LNCAP (cell line): ENCODE data around the gene ARHGAP4.

Experiments used
- TF ChIP-seq, protein P1 (sequence below): fragments of 450-650 bp; IDR thresholded peaks from 2 replicates; pipeline ENCODE4 v1.5.1; 2017; ENCODE audit warnings: mild to moderate bottlenecking

ARHGAP4 gene

GRCh38 chrX:153926858-153927671 is 1.0 kb upstream of the ARHGAP4 start:
- TF ChIP-seq, protein P1, sequence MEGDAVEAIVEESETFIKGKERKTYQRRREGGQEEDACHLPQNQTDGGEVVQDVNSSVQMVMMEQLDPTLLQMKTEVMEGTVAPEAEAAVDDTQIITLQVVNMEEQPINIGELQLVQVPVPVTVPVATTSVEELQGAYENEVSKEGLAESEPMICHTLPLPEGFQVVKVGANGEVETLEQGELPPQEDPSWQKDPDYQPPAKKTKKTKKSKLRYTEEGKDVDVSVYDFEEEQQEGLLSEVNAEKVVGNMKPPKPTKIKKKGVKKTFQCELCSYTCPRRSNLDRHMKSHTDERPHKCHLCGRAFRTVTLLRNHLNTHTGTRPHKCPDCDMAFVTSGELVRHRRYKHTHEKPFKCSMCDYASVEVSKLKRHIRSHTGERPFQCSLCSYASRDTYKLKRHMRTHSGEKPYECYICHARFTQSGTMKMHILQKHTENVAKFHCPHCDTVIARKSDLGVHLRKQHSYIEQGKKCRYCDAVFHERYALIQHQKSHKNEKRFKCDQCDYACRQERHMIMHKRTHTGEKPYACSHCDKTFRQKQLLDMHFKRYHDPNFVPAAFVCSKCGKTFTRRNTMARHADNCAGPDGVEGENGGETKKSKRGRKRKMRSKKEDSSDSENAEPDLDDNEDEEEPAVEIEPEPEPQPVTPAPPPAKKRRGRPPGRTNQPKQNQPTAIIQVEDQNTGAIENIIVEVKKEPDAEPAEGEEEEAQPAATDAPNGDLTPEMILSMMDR, result no peak

DNA sequence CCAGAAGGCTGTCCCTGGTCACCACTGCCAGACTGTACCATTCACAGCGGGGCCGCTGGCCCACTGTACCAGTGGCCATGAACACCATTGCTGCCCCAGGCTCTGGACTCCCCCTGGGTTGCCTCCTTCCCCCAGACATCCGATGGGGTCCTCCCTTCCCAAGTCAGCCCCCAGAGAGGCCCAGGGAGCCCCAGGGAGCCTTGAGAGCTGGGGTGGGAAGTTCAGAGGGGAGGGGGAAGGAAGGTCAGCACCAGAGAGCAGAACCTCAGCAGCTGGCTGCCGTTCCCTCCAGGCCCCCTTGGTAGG is 441 bp upstream of the ARHGAP4 start:
- TF ChIP-seq, protein P1, result no peak

DNA sequence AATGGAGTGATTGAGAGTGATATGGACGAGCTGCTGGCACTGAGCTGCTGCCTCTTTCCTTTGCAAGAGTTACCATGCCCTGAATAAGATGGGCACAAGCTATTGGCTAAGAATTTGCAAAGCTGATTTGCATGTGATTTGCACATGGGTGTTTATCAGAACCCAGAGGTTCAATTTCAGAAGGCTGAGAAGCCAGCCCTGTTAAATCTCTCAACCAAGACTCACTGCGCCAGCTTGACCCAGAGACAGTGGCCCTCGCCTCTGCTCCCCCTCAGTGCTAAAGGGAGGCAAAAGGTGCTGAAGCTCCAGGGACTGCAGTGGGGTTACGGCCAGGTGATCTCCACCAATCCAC is 701 bp downstream of the ARHGAP4 start:
- TF ChIP-seq, protein P1, result no peak

GRCh38 chrX:153924149-153924861 is 1.8 kb downstream of the ARHGAP4 start:
- TF ChIP-seq, protein P1, result no peak

DNA sequence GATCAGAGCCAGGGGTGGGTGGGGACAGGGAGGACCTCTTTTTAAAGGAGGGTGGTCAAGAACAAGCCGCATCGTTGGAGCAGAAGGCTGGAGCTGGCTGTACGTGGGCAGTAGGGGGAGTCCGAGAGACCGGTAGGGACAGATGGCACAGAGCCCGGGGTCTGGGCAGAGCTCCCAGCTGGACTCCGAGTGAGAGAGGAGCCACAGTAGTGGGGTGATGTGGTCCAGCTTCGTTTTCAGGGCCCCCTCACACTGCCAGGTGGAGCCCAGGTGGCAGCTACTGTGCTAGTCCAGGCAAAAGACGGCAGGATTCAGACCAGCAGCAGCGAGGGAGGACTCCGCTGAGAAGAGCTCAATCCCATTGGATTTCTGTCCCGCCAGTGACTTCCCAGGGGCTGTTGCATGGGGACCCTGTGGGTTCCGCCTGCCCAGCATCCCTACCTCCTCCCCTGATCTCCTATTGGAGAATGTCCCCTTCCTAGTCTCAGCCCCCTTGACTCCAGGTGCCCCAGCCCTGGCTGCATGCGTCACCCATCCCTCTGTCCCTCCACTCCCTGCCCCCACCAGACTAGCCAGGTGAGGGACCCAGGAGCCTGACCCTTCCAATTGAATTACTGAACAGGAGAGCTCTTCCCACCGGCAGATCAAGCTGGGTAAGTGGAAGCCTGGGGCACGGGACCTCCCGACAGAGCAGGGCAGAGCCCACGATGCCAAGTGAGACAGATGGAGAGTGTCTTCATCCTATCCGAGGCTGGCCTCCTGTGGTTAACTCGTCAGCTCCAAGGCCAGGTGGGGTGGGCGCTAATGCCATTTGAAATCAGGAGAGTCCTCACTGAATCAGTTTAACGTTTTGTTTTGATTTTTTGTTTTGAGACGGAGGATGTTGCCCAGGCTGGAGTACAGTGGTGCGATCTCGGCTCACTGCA is 2.9 kb downstream of the ARHGAP4 start:
- TF ChIP-seq, protein P1, result peak; percentile 53

DNA sequence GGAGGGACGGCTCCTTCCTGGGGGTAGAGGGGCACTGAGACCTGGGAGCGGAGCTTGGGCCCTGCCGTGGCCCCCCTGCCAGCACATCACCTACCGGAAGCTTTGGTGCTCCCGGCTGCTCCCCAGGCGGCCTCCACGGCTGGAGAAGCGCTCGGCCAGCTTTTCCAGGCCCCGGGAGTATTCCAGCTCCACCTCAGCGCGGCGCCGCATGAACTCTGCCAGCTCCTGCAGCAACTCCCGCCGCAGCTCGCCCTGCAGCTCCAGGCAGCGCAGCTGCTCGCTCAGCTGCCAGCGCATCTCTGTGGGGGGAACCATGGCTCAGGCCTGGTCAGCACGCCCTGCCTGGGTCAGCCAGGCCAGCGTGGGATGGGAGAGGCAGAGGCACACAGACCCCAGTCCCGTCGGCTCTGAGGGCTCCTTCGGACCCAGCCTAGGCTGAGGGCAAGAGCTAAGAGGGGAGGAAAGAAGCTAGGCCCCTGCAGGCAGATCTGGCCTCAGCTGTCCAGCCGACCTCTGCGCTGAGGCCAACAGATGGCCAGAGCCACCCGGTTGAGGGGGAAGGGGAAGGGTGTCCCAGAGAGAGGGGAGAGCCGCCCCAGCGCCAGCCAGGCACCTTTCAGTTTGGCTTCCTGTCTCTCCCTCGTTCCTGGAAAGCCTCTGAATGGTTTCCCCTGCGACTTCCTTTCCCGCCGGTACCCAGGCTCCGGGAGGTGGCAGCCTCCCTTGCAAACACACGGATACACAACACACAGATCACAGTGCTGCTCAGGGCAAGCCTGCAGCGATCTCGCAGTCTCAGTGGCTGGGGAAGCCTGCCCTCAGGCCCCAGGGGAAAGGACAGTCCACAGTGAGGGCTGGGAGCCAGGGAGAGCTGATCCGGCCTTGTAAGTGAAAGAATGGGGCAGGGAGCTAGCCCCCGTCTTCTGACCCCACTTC is 4.3 kb downstream of the ARHGAP4 start:
- TF ChIP-seq, protein P1, result no peak
